ENCODE results near the gene PPP2R3B. TPM values are rescaled to one million over a fixed set of nuclear protein-coding genes. Genes with fewer than 3 reads are reported as not detected.

Gene PPP2R3B
- total and polyA plus RNA-seq, 2 of the 4 experiments (the other 2 are of a cell fraction), result 13.2 to 13.3 TPM

DNA sequence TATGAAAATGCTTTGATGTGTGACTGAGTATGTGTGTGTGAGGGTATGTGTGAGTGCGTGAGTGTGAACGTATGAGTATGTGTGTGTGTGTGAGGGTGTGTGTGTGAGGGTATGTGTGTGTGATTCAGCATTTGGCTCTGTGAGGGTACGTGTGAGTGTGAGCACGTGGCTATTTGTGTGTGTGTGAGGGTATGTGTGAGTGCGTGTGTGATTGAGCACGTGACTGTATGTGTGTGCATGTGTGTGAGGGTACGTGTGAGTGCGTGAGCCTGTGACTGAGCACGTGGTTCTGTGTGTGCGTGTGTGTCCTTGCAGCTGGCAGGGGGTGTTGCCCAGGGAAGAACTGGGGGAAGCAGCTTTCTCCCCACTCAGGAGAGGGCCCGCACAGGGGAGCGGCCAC, 16.1 kb upstream of the PPP2R3B start:
- H2BK5ac ChIP-seq (ENCODE audit: low read depth, low read length, poor library complexity, severe bottlenecking), result peak overlapping the region; percentile 29
- no peak overlapping the region for H3K27ac ChIP-seq (ENCODE audit: insufficient read depth, low read length)
- no TSS peak for BruUV-seq (replicated peaks)
- no peak overlapping the region for H3K4ac ChIP-seq (ENCODE audit: low read depth, low read length)
- in situ Hi-C loops (cut with MboI; ENCODE audit: low sequenced_read_pairs) (no loop called here), intact Hi-C loops (cut with micrococcal nuclease) (no loop called here), dilution Hi-C loops (cut with HindIII; ENCODE audit: low sequenced_read_pairs, unreplicated experiment) (no loop called here)
- no peak overlapping the region for H3K56ac ChIP-seq (ENCODE audit: extremely low read depth, insufficient read depth, low read length)
- no peak overlapping the region for H4K5ac ChIP-seq (ENCODE audit: low read depth, low read length)
- no peaks in the 10 kb centered on the region for H3K4me1 ChIP-seq (ENCODE audit: control insufficient read depth, insufficient read depth, low read length)
- 59 to 100% methylated on average over 2 to 7 of the region's 12 CpGs for WGBS, 2 experiments (ENCODE audit: extremely low coverage in 2 of 2, insufficient read length in 1 of 2)
- no peak overlapping the region for H2AFZ ChIP-seq (replicated peaks; ENCODE audit: low read length, poor library complexity)
- no peak overlapping the region for H2AK9ac ChIP-seq (replicated peaks; ENCODE audit: low read depth, low read length, poor library complexity)
- H3K27me3 ChIP-seq (ENCODE audit: control insufficient read depth, insufficient read depth, low read length), result no peaks in the 10 kb centered on the region
- no peak overlapping the region for H4K8ac ChIP-seq (ENCODE audit: low read depth in 2 of 2, low read length in 2 of 2)
- no peak overlapping the region for H2BK20ac ChIP-seq (ENCODE audit: low read depth, low read length)
- DNase-seq (no peak), ATAC-seq (ENCODE audit: low read depth) (no peak)
- no peaks in the 10 kb centered on the region for H3K9me1 ChIP-seq (ENCODE audit: insufficient read depth, low read length)
- no peaks in the 10 kb centered on the region for H3K36me3 ChIP-seq (ENCODE audit: control insufficient read depth, insufficient read depth, low read length)
- CTCF ChIA-PET, result no interaction called here
- no peak overlapping the region for H3K18ac ChIP-seq (ENCODE audit: low read depth, low read length)
- H3K4me2 ChIP-seq (ENCODE audit: low read depth, low read length), result no peak overlapping the region
- H3K9ac ChIP-seq (ENCODE audit: low read depth, low read length), result no peak overlapping the region
- H3K9me3 ChIP-seq (ENCODE audit: control insufficient read depth, insufficient read depth, low read length), result no peaks in the 10 kb centered on the region; the same call in 1 of the 2 replicates
- H3K79me1 ChIP-seq (ENCODE audit: low read depth in 1 of 2, low read length in 2 of 2), result no peaks in the 10 kb centered on the region
- no peak overlapping the region for H3K14ac ChIP-seq (replicated peaks; ENCODE audit: low read depth, low read length)
- no peak overlapping the region for H3K4me3 ChIP-seq (ENCODE audit: insufficient read depth, low read depth, low read length)
- no peak overlapping the region for H2AK5ac ChIP-seq (ENCODE audit: low read depth, low read length)
- no peak overlapping the region for H2BK15ac ChIP-seq (ENCODE audit: low read depth, low read length)
- TF ChIP-seq FOS (IDR thresholded peaks at IDR 0.05; ENCODE audit: low read depth, low read length) (no peak), MAZ (IDR thresholded peaks at IDR 0.05; ENCODE audit: borderline replicate concordance, low read depth, low read length) (no peak), MXI1 (IDR thresholded peaks at IDR 0.05; ENCODE audit: borderline replicate concordance, low read depth, low read length) (no peak), USF2 (IDR thresholded peaks at IDR 0.05; ENCODE audit: low read depth, low read length) (no peak), RCOR1 (IDR thresholded peaks at IDR 0.05; ENCODE audit: insufficient replicate concordance, low read length) (no peak), CHD1 (IDR thresholded peaks at IDR 0.05; ENCODE audit: low read depth, low read length) (no peak), POLR2A (IDR thresholded peaks at IDR 0.05; ENCODE audit: low read depth, low read length) (no peak), CEBPB (IDR thresholded peaks at IDR 0.05; ENCODE audit: low read depth, low read length) (no peak), RAD21 (IDR thresholded peaks at IDR 0.05; ENCODE audit: low read length) (no peak), BHLHE40 (IDR thresholded peaks at IDR 0.05; ENCODE audit: low read depth, low read length) (no peak), RFX5 (IDR thresholded peaks at IDR 0.05; ENCODE audit: low read depth, low read length) (no peak)
- TF ChIP-seq, protein P1, sequence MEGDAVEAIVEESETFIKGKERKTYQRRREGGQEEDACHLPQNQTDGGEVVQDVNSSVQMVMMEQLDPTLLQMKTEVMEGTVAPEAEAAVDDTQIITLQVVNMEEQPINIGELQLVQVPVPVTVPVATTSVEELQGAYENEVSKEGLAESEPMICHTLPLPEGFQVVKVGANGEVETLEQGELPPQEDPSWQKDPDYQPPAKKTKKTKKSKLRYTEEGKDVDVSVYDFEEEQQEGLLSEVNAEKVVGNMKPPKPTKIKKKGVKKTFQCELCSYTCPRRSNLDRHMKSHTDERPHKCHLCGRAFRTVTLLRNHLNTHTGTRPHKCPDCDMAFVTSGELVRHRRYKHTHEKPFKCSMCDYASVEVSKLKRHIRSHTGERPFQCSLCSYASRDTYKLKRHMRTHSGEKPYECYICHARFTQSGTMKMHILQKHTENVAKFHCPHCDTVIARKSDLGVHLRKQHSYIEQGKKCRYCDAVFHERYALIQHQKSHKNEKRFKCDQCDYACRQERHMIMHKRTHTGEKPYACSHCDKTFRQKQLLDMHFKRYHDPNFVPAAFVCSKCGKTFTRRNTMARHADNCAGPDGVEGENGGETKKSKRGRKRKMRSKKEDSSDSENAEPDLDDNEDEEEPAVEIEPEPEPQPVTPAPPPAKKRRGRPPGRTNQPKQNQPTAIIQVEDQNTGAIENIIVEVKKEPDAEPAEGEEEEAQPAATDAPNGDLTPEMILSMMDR (conservative IDR thresholded peaks at IDR 0.05; ENCODE audit: low read depth, low read length), result no peak
- TF ChIP-seq, protein P2, sequence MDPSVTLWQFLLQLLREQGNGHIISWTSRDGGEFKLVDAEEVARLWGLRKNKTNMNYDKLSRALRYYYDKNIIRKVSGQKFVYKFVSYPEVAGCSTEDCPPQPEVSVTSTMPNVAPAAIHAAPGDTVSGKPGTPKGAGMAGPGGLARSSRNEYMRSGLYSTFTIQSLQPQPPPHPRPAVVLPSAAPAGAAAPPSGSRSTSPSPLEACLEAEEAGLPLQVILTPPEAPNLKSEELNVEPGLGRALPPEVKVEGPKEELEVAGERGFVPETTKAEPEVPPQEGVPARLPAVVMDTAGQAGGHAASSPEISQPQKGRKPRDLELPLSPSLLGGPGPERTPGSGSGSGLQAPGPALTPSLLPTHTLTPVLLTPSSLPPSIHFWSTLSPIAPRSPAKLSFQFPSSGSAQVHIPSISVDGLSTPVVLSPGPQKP (IDR thresholded peaks at IDR 0.05; ENCODE audit: borderline replicate concordance, low read depth, low read length), result no peak
- no peak overlapping the region for H2BK120ac ChIP-seq (ENCODE audit: low read depth, low read length)
- H4K20me1 ChIP-seq (ENCODE audit: insufficient read depth, low read length), result no peaks in the 10 kb centered on the region
- H4K91ac ChIP-seq (ENCODE audit: insufficient read depth, low read depth, low read length), result no peak overlapping the region
- no peak overlapping the region for H3K23ac ChIP-seq (ENCODE audit: low read depth, low read length)
- POLR2A ChIA-PET (ENCODE audit: unreplicated experiment), result no interaction called here
